Spleen (tissue), 7 donors: ENCODE measurements around the gene HTR5A.

Experiments used
- CTCF ChIP-seq, 11 experiments: fragments of 200-600 bp in 7 of 11; fragments of 450-650 bp in 4 of 11; sonication (generic) in 4 of 11; IDR thresholded peaks in 8 of 11; conservative IDR thresholded peaks in 3 of 11; 1 replicate in 7 of 11; 2 replicates in 4 of 11; pipeline versions ENCODE4 v1.4.0 to v1.8.0; 2016 to 2021; ENCODE audit warnings: antibody characterized with exemption in 11 of 11, inconsistent platforms in 4 of 11, mild to moderate bottlenecking in 1 of 11
- POLR2A ChIP-seq, 3 donors: fragments of 450-650 bp; IDR thresholded peaks; one replicate each; pipeline ENCODE4 v1.5.1; 2017; ENCODE audit warnings: antibody characterized with exemption in 3 of 3, mild to moderate bottlenecking in 1 of 3
- POLR2AphosphoS5 ChIP-seq, 3 donors: sonication (generic); formaldehyde crosslinking; IDR thresholded peaks; one replicate each; pipeline ENCODE4 v1.5.1; 2017; ENCODE audit warnings: antibody characterized with exemption in 3 of 3
- donor health status: DM: no; HTN: no; CAD: no; lungs with moderate emphysema.
- donor health status: DM: no; HTN: no; CAD: no.
- donor health status: DM: no; HTN: no; CAD: no.

- TF ChIP-seq CTCF (IDR thresholded peaks at IDR 0.05 in 8 of 11, conservative IDR thresholded peaks at IDR 0.05 in 3 of 11) (no peak), POLR2A (IDR thresholded peaks at IDR 0.05) (no peak), POLR2AphosphoS5 (IDR thresholded peaks at IDR 0.05) (no peak)
Measured at GRCh38 chr7:155094636-155095135, 24.6 kb downstream of the HTR5A start.
